ENCODE measurements around the gene PNMA8A.

DNA sequence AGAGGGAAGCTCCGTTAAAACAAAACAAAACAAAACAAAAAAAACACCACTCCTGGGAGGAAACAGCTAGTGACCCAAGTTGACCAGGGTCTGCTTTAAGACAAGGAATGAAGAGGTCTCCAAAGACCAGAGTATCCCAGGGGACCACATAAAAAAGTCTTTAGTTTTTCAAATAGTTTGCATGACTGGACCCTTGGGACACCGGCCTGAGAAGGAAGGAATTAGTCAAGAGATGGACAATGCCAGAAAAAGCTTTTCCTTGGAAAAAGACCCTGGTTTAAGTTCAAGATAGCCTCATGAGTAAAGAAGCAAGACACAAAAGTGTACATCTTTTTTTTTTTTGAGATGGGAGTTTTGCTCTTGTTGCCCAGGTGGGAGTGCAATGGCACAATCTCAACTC, 36.8 kb upstream of the PNMA8A start:
- TF ChIP-seq, protein P1, sequence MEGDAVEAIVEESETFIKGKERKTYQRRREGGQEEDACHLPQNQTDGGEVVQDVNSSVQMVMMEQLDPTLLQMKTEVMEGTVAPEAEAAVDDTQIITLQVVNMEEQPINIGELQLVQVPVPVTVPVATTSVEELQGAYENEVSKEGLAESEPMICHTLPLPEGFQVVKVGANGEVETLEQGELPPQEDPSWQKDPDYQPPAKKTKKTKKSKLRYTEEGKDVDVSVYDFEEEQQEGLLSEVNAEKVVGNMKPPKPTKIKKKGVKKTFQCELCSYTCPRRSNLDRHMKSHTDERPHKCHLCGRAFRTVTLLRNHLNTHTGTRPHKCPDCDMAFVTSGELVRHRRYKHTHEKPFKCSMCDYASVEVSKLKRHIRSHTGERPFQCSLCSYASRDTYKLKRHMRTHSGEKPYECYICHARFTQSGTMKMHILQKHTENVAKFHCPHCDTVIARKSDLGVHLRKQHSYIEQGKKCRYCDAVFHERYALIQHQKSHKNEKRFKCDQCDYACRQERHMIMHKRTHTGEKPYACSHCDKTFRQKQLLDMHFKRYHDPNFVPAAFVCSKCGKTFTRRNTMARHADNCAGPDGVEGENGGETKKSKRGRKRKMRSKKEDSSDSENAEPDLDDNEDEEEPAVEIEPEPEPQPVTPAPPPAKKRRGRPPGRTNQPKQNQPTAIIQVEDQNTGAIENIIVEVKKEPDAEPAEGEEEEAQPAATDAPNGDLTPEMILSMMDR (IDR thresholded peaks at IDR 0.05; ENCODE audit: low read length) = no peak
- TF ChIP-seq EZH2 (IDR thresholded peaks at IDR 0.05; ENCODE audit: borderline replicate concordance, low read length) = no peak
